GM12878 (cell line): ENCODE measurements around the gene PSME3IP1. TPM values are rescaled to one million over a fixed set of nuclear protein-coding genes. Genes with fewer than 3 reads are reported as not detected.

Source experiments
- ATAC-seq: fragments of 200-7000 bp; cut with Tn5 transposase; 3 replicates; pipeline ENCODE4 v1.9.1; 2020; ENCODE audit warnings: mild to moderate bottlenecking, moderate library complexity
- BruUV-seq: library from RNA; stranded (reverse); fragments of 400-500 nt; replicated peaks from 2 replicates; lab custom pipeline; 2021; lab: Mats Ljungman, UMichigan
- CTCF ChIA-PET: fragments of 300-600 bp; sonication (Branson Sonifier 250); formaldehyde crosslinking; extraction: SDS; loops from one replicate; lab custom pipeline; 2021; ENCODE audit warnings: inconsistent platforms; lab: Yijun Ruan, JAX
- POLR2A ChIA-PET: fragments of 350-600 bp; formaldehyde crosslinking; extraction: SDS; loops from one replicate; lab custom pipeline; 2021; ENCODE audit warnings: inconsistent platforms; lab: Charles Lee
- RAD21 ChIA-PET: fragments of 300-600 bp; sonication (Branson Sonifier 250); formaldehyde crosslinking; loops from one replicate; lab custom pipeline; 2023; ENCODE audit warnings: antibody characterized with exemption; ENCODE audit not compliant: unreplicated experiment; lab: Charles Lee
- SMC1A ChIA-PET: fragments of 300-600 bp; sonication (Branson Sonifier 250); formaldehyde crosslinking; loops from one replicate; lab custom pipeline; 2023; ENCODE audit not compliant: unreplicated experiment, uncharacterized antibody; lab: Charles Lee
- DNase-seq: peaks from one replicate; pipeline ENCODE4 v3.0.0-alpha.2; 2011; ENCODE audit warnings: low read depth, low spot score
- FAIRE-seq: peaks from 3 replicates; lab custom pipeline; 2011; peaks lifted over from hg19 to GRCh38; lab: Jason Lieb, UNC
- H2AFZ ChIP-seq: 2 replicates; pipeline ENCODE4 v1.6.0; 2011; ENCODE audit warnings: low read depth, low read length, control low read depth; ENCODE audit not compliant: control insufficient read depth
- H3K27ac ChIP-seq: 2 replicates; pipeline ENCODE4 v1.5.1; 2011; ENCODE audit warnings: control low read depth; ENCODE audit not compliant: control insufficient read depth, insufficient read depth
- H3K27me3 ChIP-seq, 2 experiments: replicated peaks in 1 of 2; 2 replicates each; pipeline versions ENCODE4 v1.6.0 to v1.6.1; 2011; ENCODE audit warnings: low read length in 1 of 2; ENCODE audit not compliant: control insufficient read depth in 2 of 2, insufficient read depth in 2 of 2
- H3K36me3 ChIP-seq, 2 experiments: 2 replicates each; pipeline ENCODE4 v1.5.1; 2011; ENCODE audit warnings: low read length in 1 of 2; ENCODE audit not compliant: control insufficient read depth in 2 of 2, insufficient read depth in 2 of 2
- H3K4me1 ChIP-seq: 2 replicates; pipeline ENCODE4 v1.6.1; 2011; ENCODE audit warnings: mild to moderate bottlenecking, low read length, moderate library complexity, mixed read lengths; ENCODE audit not compliant: control insufficient read depth, insufficient read depth
- H3K4me2 ChIP-seq: 2 replicates; pipeline ENCODE4 v1.6.0; 2011; ENCODE audit warnings: control low read depth; ENCODE audit not compliant: control insufficient read depth, insufficient read depth
- H3K4me3 ChIP-seq: fragments of 200-600 bp; sonication (generic); 2 replicates; pipeline ENCODE4 v1.5.1; 2016
- H3K79me2 ChIP-seq: 2 replicates; pipeline ENCODE4 v1.6.0; 2011; ENCODE audit warnings: low read length; ENCODE audit not compliant: control insufficient read depth, insufficient read depth
- H3K9ac ChIP-seq: 2 replicates; pipeline ENCODE4 v1.8.0; 2011; ENCODE audit warnings: low read length, control low read depth, mixed read lengths; ENCODE audit not compliant: control insufficient read depth, insufficient read depth
- H3K9me3 ChIP-seq: replicated peaks from 3 replicates; pipeline ENCODE4 v1.5.1; 2011; ENCODE audit warnings: mild to moderate bottlenecking, low read length; ENCODE audit not compliant: control insufficient read depth, insufficient read depth
- H4K20me1 ChIP-seq: 2 replicates; pipeline ENCODE4 v1.6.0; 2011; ENCODE audit not compliant: control insufficient read depth, insufficient read depth
- BRCA1 ChIP-seq: IDR thresholded peaks from 2 replicates; pipeline ENCODE4 v1.6.1; 2011; ENCODE audit warnings: low read depth, low read length, improper control_type of control experiment
- ELK1 ChIP-seq: IDR thresholded peaks from 2 replicates; pipeline ENCODE4 v1.6.1; 2012; ENCODE audit warnings: low read depth, low read length, improper control_type of control experiment
- JUNB ChIP-seq: IDR thresholded peaks from 2 replicates; pipeline ENCODE4 v1.6.1; 2016; ENCODE audit warnings: antibody characterized with exemption, mild to moderate bottlenecking
- KLF5 ChIP-seq: fragments of 450-650 bp; IDR thresholded peaks from 2 replicates; pipeline ENCODE4 v1.6.1; 2014; ENCODE audit warnings: mild to moderate bottlenecking; ENCODE audit not compliant: partially characterized antibody
- SPI1 ChIP-seq: IDR thresholded peaks from 2 replicates; pipeline ENCODE4 v1.6.1; 2011; ENCODE audit warnings: low read depth, mild to moderate bottlenecking, low read length, moderate library complexity, borderline replicate concordance; ENCODE audit not compliant: insufficient read depth
- WGBS: methylation state at CpG from one replicate; pipeline ENCODE4 v1.1.6; 2016; ENCODE audit warnings: low lambda C conversion rate; ENCODE audit not compliant: insufficient replicate concordance, insufficient coverage; ENCODE audit errors: missing lambda C conversion rate; 5-methylcytosine and 5-hydroxymethylcytosine counted together
- in situ Hi-C: fragments of 300-500 bp; cut with MboI; formaldehyde crosslinking; loops from 9 replicates; pipeline ENCODE4 v1.14.3; 2018; ENCODE audit warnings: mixed read lengths
- intact Hi-C: fragments of 100-400 bp; cut with micrococcal nuclease; formaldehyde crosslinking; loops from one replicate; pipeline ENCODE4 v1.14.2; 2022; ENCODE audit not compliant: unreplicated experiment
- polyA plus RNA-seq, 11 experiments: library from polyadenylated mRNA; depleted of rRNA in 4 of 11; unstranded in 6 of 11; stranded (reverse) in 5 of 11; fragments of >200 nt; fragmentation: Nextera tagmentation in 4 of 11; fragmentation: Illumina TruSeq in 1 of 11; extraction: Ambion mirVana in 4 of 11; extraction: Trizol in 1 of 11; gene quantifications; 1 replicate in 1 of 11; 2 replicates in 10 of 11; pipeline versions ENCODE4 v1.2.1 to v1.2.3, GENCODE V29; 2011 to 2016; ENCODE audit warnings: inconsistent platforms in 2 of 11, missing spikeins in 2 of 11, low read depth in 1 of 11
- total RNA-seq, 4 experiments: library from RNA; depleted of rRNA in 3 of 4; stranded (reverse); fragments of >200 nt in 3 of 4; fragmentation: Illumina TruSeq in 1 of 4; extraction: Trizol in 1 of 4; gene quantifications; 2 replicates each; pipeline versions ENCODE4 v1.2.1 to v1.2.3, GENCODE V29; 2013 to 2021
- TF ChIP-seq, protein P1 (sequence below): IDR thresholded peaks from 2 replicates; pipeline ENCODE4 v1.6.1; 2011; ENCODE audit warnings: low read depth, mild to moderate bottlenecking, low read length, moderate library complexity, borderline replicate concordance; ENCODE audit errors: extremely low read depth

The PSME3IP1 gene
- total and polyA plus RNA-seq, 10 of the 15 experiments (the other 5 are each of a cell fraction or from before 2014, with no cell fraction given) = 67.9 to 174 (median 111) TPM

- no TSS peak for BruUV-seq
- H4K20me1 ChIP-seq = no peaks in the 10 kb centered on the region
- ChIA-PET RAD21 (no interaction called here), SMC1A (no interaction called here), CTCF (no interaction called here), POLR2A (interaction anchor here (0.6 kb wide), 1 partner anchor 41 kb away, joined by 4 read pairs; no protein-coding TSS in a partner anchor)
- no peak overlapping the region for H3K4me2 ChIP-seq
- FAIRE-seq (no peak), ATAC-seq (no peak), DNase-seq (no peak)
- no peak overlapping the region for H3K9ac ChIP-seq
- WGBS = 100% methylated on average over 3 of the region's 5 CpGs
- no peak overlapping the region for H2AFZ ChIP-seq
- no peaks in the 10 kb centered on the region for H3K4me1 ChIP-seq
- H3K27me3 ChIP-seq = no peaks in the 10 kb centered on the region
- no peak overlapping the region for H3K4me3 ChIP-seq
- intact Hi-C loops = no loop called here
- in situ Hi-C loops = loop anchor here (25.0 kb wide), 1 partner anchor 1353 kb away; no protein-coding TSS in a partner anchor
- H3K27ac ChIP-seq = no peak overlapping the region
- TF ChIP-seq SPI1 (no peak), BRCA1 (no peak), KLF5 (no peak), ELK1 (no peak), JUNB (no peak)
- TF ChIP-seq, protein P1, sequence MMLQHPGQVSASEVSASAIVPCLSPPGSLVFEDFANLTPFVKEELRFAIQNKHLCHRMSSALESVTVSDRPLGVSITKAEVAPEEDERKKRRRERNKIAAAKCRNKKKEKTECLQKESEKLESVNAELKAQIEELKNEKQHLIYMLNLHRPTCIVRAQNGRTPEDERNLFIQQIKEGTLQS = no peak
- peaks cover 9 to 39% of the 10 kb centered on the region in 2 experiments for H3K36me3 ChIP-seq
- H3K79me2 ChIP-seq = no peaks in the 10 kb centered on the region
- H3K9me3 ChIP-seq = peaks cover 2% of the 10 kb centered on the region; the same call in 1 of the 3 replicates
Measured at GRCh38 chr16:57209780-57210179, 23.9 kb upstream of the PSME3IP1 start.
